Thyroid gland (tissue), 4 donors: ENCODE measurements around the gene LCN12. TPM values are rescaled to one million over a fixed set of nuclear protein-coding genes. Genes with fewer than 3 reads are reported as not detected.

Source experiments
- DNase-seq, 2 donors: peaks; one replicate each; pipeline ENCODE4 v3.0.0-alpha.2; 2019
- H3K27ac ChIP-seq, 3 donors: fragments of 200-600 bp; sonication (generic); 1 replicate in 2 of 3; 2 replicates in 1 of 3; pipeline ENCODE4 v1.5.1; 2016 to 2019; ENCODE audit warnings: mild to moderate bottlenecking in 1 of 3, moderate library complexity in 1 of 3
- H3K27me3 ChIP-seq: fragments of 200-600 bp; sonication (generic); one replicate; pipeline ENCODE4 v1.5.1; 2019
- H3K36me3 ChIP-seq, 2 donors: fragments of 200-600 bp; sonication (generic); one replicate each; pipeline ENCODE4 v1.5.1; 2016 to 2019
- H3K4me1 ChIP-seq, 2 donors: fragments of 200-600 bp; sonication (generic); one replicate each; pipeline ENCODE4 v1.5.1; 2017 to 2019
- H3K4me3 ChIP-seq, 3 donors: fragments of 200-600 bp; sonication (generic); replicated peaks in 1 of 3; 1 replicate in 2 of 3; 2 replicates in 1 of 3; pipeline ENCODE4 v1.5.1; 2016; ENCODE audit warnings: mild to moderate bottlenecking in 1 of 3
- H3K9me3 ChIP-seq: fragments of 200-600 bp; sonication (generic); one replicate; pipeline ENCODE4 v1.5.1; 2017
- CTCF ChIP-seq, 6 experiments: fragments of 200-600 bp in 3 of 6; fragments of 450-650 bp in 3 of 6; sonication (generic) in 3 of 6; IDR thresholded peaks; one replicate each; pipeline ENCODE4 v1.5.1; 2016 to 2019; ENCODE audit warnings: antibody characterized with exemption in 6 of 6, mild to moderate bottlenecking in 2 of 6, inconsistent platforms in 1 of 6, moderate library complexity in 1 of 6
- POLR2A ChIP-seq, 2 donors: fragments of 450-650 bp; IDR thresholded peaks; one replicate each; pipeline ENCODE4 v1.6.1; 2017; ENCODE audit warnings: antibody characterized with exemption in 2 of 2, mild to moderate bottlenecking in 2 of 2, moderate library complexity in 1 of 2
- WGBS, 2 donors: methylation state at CpG; one replicate each; pipeline ENCODE4 v1.1.5; 2017; 5-methylcytosine and 5-hydroxymethylcytosine counted together
- intact Hi-C: fragments of 100-400 bp; cut with DNase I; formaldehyde crosslinking; loops from one replicate; pipeline ENCODE4 v1.15.1; 2023
- total RNA-seq, 4 donors: library from RNA; depleted of rRNA; stranded (reverse); fragments of >200 nt; gene quantifications; one replicate each; pipeline ENCODE4 v1.2.3, GENCODE V29; 2016

Gene LCN12
- total RNA-seq, 4 donors from 2014 or later: 24.3 to 85.0 (median 54.0) TPM

- no peaks in the 10 kb centered on the region for H3K9me3 ChIP-seq
- H3K36me3 ChIP-seq: no peaks in the 10 kb centered on the region
- peaks cover 0 to 7% of the 10 kb centered on the region in 2 donors for H3K4me1 ChIP-seq
- no peak overlapping the region for H3K4me3 ChIP-seq
- TF ChIP-seq POLR2A (IDR thresholded peaks at IDR 0.05): no peak
- TF ChIP-seq CTCF (IDR thresholded peaks at IDR 0.05): no peak
- no peak overlapping the region for H3K27ac ChIP-seq
- WGBS, 2 donors: 78 to 85% methylated on average over 6 to 10 of the region's 11 CpGs
- intact Hi-C loops: no loop called here
- DNase-seq: no peak
- no peaks in the 10 kb centered on the region for H3K27me3 ChIP-seq
These were observed 31.7 kb downstream of the LCN12 start for GRCh38 chr9:136983656-136984314.

- H3K36me3 ChIP-seq: no peaks in the 10 kb centered on the region
- DNase-seq: no peak
- no peak overlapping the region for H3K27ac ChIP-seq
- no peak overlapping the region for H3K4me3 ChIP-seq
- WGBS, 2 donors: 54 to 64% methylated on average over 10 to 22 of the region's 29 CpGs
- H3K9me3 ChIP-seq: no peaks in the 10 kb centered on the region
- intact Hi-C loops: no loop called here
- H3K4me1 ChIP-seq: peaks cover 0 to 7% of the 10 kb centered on the region in 2 donors
- no peak for TF ChIP-seq CTCF (IDR thresholded peaks at IDR 0.05)
- TF ChIP-seq POLR2A (IDR thresholded peaks at IDR 0.05): no peak
- H3K27me3 ChIP-seq: no peaks in the 10 kb centered on the region
These were observed 32.5 kb downstream of the LCN12 start for GRCh38 chr9:136984464-136985026.

GRCh38 chr9:136985027-136985602 lies 33.0 kb downstream of the LCN12 start:
- Histone ChIP-seq H3K27ac (no peak overlapping the region), H3K4me1 (peaks cover 0 to 7% of the 10 kb centered on the region in 2 donors), H3K4me3 (no peak overlapping the region), H3K9me3 (no peaks in the 10 kb centered on the region), H3K27me3 (no peaks in the 10 kb centered on the region), H3K36me3 (no peaks in the 10 kb centered on the region)
- intact Hi-C loops: no loop called here
- TF ChIP-seq CTCF (IDR thresholded peaks at IDR 0.05) (no peak), POLR2A (IDR thresholded peaks at IDR 0.05) (no peak)
- no peak for DNase-seq
- WGBS, 2 donors: 33 to 50% methylated on average over 1 to 13 of the region's 48 CpGs

GRCh38 chr9:136985853-136986252 lies 33.8 kb downstream of the LCN12 start:
- DNase-seq: no peak

More at GRCh38 chr9:136985853-136986252, 33.8 kb downstream of the LCN12 start:
- no peaks in the 10 kb centered on the region for H3K27me3 ChIP-seq
- H3K9me3 ChIP-seq: no peaks in the 10 kb centered on the region
- H3K36me3 ChIP-seq: no peaks in the 10 kb centered on the region
- H3K4me3 ChIP-seq: no peak overlapping the region
- intact Hi-C loops: no loop called here
- peaks cover 0 to 7% of the 10 kb centered on the region in 2 donors for H3K4me1 ChIP-seq
- WGBS, 2 donors: 43 to 47% methylated on average over 18 to 22 of the region's 33 CpGs
- H3K27ac ChIP-seq: no peak overlapping the region
- TF ChIP-seq CTCF (IDR thresholded peaks at IDR 0.05) (no peak), POLR2A (IDR thresholded peaks at IDR 0.05) (no peak)
